GM12878 (cell line): Measurements from ENCODE around the gene SLC23A1. TPM values are rescaled to one million over a fixed set of nuclear protein-coding genes. Genes with fewer than 3 reads are reported as not detected.

ENCODE experiments used
- ESRRA ChIP-seq: IDR thresholded peaks from 2 replicates; pipeline ENCODE4 v1.6.1; 2012; ENCODE audit warnings: mild to moderate bottlenecking, low read length, improper control_type of control experiment
- GATAD2B ChIP-seq: fragments of 450-650 bp; conservative IDR thresholded peaks from 2 replicates; pipeline ENCODE4 v1.6.1; 2017; ENCODE audit warnings: low read depth, mild to moderate bottlenecking, moderate library complexity
- SMAD5 ChIP-seq: IDR thresholded peaks from 2 replicates; pipeline ENCODE4 v1.6.1; 2016; ENCODE audit warnings: antibody characterized with exemption, low read depth
- polyA plus RNA-seq, 11 experiments: library from polyadenylated mRNA; depleted of rRNA in 4 of 11; unstranded in 6 of 11; stranded (reverse) in 5 of 11; fragments of >200 nt; fragmentation: Nextera tagmentation in 4 of 11; fragmentation: Illumina TruSeq in 1 of 11; extraction: Ambion mirVana in 4 of 11; extraction: Trizol in 1 of 11; gene quantifications; 1 replicate in 1 of 11; 2 replicates in 10 of 11; pipeline versions ENCODE4 v1.2.1 to v1.2.3, GENCODE V29; 2011 to 2016; ENCODE audit warnings: inconsistent platforms in 2 of 11, missing spikeins in 2 of 11, low read depth in 1 of 11
- total RNA-seq, 4 experiments: library from RNA; depleted of rRNA in 3 of 4; stranded (reverse); fragments of >200 nt in 3 of 4; fragmentation: Illumina TruSeq in 1 of 4; extraction: Trizol in 1 of 4; gene quantifications; 2 replicates each; pipeline versions ENCODE4 v1.2.1 to v1.2.3, GENCODE V29; 2013 to 2021
- TF ChIP-seq, protein P1 (sequence below), 3 experiments: IDR thresholded peaks in 2 of 3; conservative IDR thresholded peaks in 1 of 3; 2 replicates each; pipeline ENCODE4 v1.5.1; 2011; ENCODE audit warnings: low read depth in 3 of 3, low read length in 3 of 3, mild to moderate bottlenecking in 3 of 3, control low read depth in 2 of 3, moderate library complexity in 2 of 3, inconsistent platforms in 1 of 3, mixed read lengths in 1 of 3; ENCODE audit not compliant: control insufficient read depth in 2 of 3, insufficient read depth in 1 of 3; ENCODE audit errors: extremely low read depth in 1 of 3
- TF ChIP-seq, protein P2 (sequence below): IDR thresholded peaks from 2 replicates; pipeline ENCODE4 v1.6.1; 2011; ENCODE audit warnings: mild to moderate bottlenecking, low read depth, low read length, moderate library complexity; ENCODE audit not compliant: insufficient replicate concordance
- TF ChIP-seq, protein P3 (sequence below): fragments of 450-650 bp; conservative IDR thresholded peaks from 2 replicates; pipeline ENCODE4 v1.6.1; 2017; ENCODE audit warnings: mild to moderate bottlenecking, moderate library complexity
- TF ChIP-seq, protein P4 (sequence below): IDR thresholded peaks from 2 replicates; pipeline ENCODE4 v1.6.1; 2012; ENCODE audit warnings: low read depth, low read length, improper control_type of control experiment

SLC23A1 gene
- total and polyA plus RNA-seq, 10 of the 15 experiments (the other 5 are each of a cell fraction or from before 2014, with no cell fraction given): 0.35 to 4.7 (median 1.6) TPM

DNA sequence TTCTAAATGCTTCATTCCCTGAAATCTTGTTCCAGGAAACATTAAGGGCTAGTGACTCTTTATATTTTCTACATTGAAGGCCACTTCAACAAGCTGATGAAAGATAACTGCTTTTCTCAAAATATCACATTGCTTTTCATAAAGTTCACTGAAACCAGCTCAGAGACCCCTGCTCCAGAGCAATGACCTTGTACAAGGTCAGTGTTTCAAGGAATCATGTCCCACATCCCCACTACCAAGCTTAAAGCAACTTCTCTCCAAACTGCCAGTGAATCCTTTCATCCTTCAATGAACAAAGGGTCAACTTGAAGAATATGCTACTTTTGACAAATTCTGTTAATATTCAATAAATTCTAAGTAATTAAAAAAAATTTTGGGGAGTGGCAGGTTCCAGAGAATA is 32.8 kb upstream of the SLC23A1 start (continued):
- TF ChIP-seq, protein P1, sequence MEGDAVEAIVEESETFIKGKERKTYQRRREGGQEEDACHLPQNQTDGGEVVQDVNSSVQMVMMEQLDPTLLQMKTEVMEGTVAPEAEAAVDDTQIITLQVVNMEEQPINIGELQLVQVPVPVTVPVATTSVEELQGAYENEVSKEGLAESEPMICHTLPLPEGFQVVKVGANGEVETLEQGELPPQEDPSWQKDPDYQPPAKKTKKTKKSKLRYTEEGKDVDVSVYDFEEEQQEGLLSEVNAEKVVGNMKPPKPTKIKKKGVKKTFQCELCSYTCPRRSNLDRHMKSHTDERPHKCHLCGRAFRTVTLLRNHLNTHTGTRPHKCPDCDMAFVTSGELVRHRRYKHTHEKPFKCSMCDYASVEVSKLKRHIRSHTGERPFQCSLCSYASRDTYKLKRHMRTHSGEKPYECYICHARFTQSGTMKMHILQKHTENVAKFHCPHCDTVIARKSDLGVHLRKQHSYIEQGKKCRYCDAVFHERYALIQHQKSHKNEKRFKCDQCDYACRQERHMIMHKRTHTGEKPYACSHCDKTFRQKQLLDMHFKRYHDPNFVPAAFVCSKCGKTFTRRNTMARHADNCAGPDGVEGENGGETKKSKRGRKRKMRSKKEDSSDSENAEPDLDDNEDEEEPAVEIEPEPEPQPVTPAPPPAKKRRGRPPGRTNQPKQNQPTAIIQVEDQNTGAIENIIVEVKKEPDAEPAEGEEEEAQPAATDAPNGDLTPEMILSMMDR (IDR thresholded peaks at IDR 0.05 in 2 of 3, conservative IDR thresholded peaks at IDR 0.05 in 1 of 3; ENCODE audit: control insufficient read depth in 2 of 3, extremely low read depth in 1 of 3, insufficient read depth in 1 of 3, low read depth in 3 of 3, low read length in 3 of 3): no peak
- TF ChIP-seq, protein P2, sequence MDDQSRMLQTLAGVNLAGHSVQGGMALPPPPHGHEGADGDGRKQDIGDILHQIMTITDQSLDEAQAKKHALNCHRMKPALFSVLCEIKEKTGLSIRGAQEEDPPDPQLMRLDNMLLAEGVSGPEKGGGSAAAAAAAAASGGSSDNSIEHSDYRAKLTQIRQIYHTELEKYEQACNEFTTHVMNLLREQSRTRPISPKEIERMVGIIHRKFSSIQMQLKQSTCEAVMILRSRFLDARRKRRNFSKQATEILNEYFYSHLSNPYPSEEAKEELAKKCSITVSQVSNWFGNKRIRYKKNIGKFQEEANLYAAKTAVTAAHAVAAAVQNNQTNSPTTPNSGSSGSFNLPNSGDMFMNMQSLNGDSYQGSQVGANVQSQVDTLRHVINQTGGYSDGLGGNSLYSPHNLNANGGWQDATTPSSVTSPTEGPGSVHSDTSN: no peak
- TF ChIP-seq ESRRA: no peak
- TF ChIP-seq, protein P3, sequence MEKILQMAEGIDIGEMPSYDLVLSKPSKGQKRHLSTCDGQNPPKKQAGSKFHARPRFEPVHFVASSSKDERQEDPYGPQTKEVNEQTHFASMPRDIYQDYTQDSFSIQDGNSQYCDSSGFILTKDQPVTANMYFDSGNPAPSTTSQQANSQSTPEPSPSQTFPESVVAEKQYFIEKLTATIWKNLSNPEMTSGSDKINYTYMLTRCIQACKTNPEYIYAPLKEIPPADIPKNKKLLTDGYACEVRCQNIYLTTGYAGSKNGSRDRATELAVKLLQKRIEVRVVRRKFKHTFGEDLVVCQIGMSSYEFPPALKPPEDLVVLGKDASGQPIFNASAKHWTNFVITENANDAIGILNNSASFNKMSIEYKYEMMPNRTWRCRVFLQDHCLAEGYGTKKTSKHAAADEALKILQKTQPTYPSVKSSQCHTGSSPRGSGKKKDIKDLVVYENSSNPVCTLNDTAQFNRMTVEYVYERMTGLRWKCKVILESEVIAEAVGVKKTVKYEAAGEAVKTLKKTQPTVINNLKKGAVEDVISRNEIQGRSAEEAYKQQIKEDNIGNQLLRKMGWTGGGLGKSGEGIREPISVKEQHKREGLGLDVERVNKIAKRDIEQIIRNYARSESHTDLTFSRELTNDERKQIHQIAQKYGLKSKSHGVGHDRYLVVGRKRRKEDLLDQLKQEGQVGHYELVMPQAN: no peak
- TF ChIP-seq GATAD2B: no peak
- no peak for TF ChIP-seq SMAD5
- TF ChIP-seq, protein P4, sequence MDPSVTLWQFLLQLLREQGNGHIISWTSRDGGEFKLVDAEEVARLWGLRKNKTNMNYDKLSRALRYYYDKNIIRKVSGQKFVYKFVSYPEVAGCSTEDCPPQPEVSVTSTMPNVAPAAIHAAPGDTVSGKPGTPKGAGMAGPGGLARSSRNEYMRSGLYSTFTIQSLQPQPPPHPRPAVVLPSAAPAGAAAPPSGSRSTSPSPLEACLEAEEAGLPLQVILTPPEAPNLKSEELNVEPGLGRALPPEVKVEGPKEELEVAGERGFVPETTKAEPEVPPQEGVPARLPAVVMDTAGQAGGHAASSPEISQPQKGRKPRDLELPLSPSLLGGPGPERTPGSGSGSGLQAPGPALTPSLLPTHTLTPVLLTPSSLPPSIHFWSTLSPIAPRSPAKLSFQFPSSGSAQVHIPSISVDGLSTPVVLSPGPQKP: no peak
- TF ChIP-seq, all 136 proteins: peak for 0
